NOMO-1 treated with DMSO at 0.1 percent for 48 hours (cell line): ENCODE measurements around the gene MYH16.
"Not testable (repeated sequence)": the region's sequence is repeated elsewhere in the genome, so short reads cannot be mapped to it uniquely, and the experiment has no call there.

Experiments used
- DNase-seq: peaks from one replicate; lab custom pipeline; 2025; ENCODE audit not compliant: unreplicated experiment; lab: John Stamatoyannopoulos, UW

The MYH16 gene

GRCh38 chr7:99350641-99351040 is 78.0 kb downstream of the MYH16 start:
- DNase-seq, result not testable (repeated sequence)

GRCh38 chr7:99352247-99352646 is 79.6 kb downstream of the MYH16 start:
- no peak for DNase-seq

GRCh38 chr7:99355098-99355497 is 82.5 kb downstream of the MYH16 start:
- DNase-seq, result no peak

- no peak for DNase-seq
Measured at GRCh38 chr7:99357701-99358490, 85.3 kb downstream of the MYH16 start.

- not testable (repeated sequence) for DNase-seq
Measured at GRCh38 chr7:99358521-99358920, 85.9 kb downstream of the MYH16 start.

- no peak for DNase-seq
Measured at GRCh38 chr7:99359465-99360154, 87.0 kb downstream of the MYH16 start.
